ENCODE data around the gene KCNMA1.

Gene KCNMA1

GRCh38 chr10:77284797-77285196, 352.8 kb downstream of the KCNMA1 start:
- Histone ChIP-seq H3K4me3 (ENCODE audit: insufficient read length, low read depth) (no peak overlapping the region), H3K4me1 (ENCODE audit: insufficient read depth, insufficient read length) (peaks cover 4% of the 10 kb centered on the region), H3K36me3 (ENCODE audit: insufficient read depth, insufficient read length, low read length) (no peaks in the 10 kb centered on the region), H3K9me3 (ENCODE audit: insufficient read depth, low read length) (no peaks in the 10 kb centered on the region), H3K9ac (ENCODE audit: insufficient read length, low read depth) (no peak overlapping the region), H3K27me3 (ENCODE audit: insufficient read depth, insufficient read length) (no peaks in the 10 kb centered on the region)
- no peak for DNase-seq (ENCODE audit: low read depth, low spot score)
- TF ChIP-seq YY1 (IDR thresholded peaks at IDR 0.05; ENCODE audit: insufficient read depth, insufficient read length) (no peak), SUZ12 (IDR thresholded peaks at IDR 0.05; ENCODE audit: extremely low read depth, insufficient read depth, insufficient read length) (no peak), ZNF274 (IDR thresholded peaks at IDR 0.05; ENCODE audit: low read depth, low read length) (no peak)

GRCh38 chr10:77283326-77283725, 354.3 kb downstream of the KCNMA1 start:
- H3K36me3 ChIP-seq (ENCODE audit: insufficient read depth, insufficient read length, low read length) = no peaks in the 10 kb centered on the region
- TF ChIP-seq ZNF274 (IDR thresholded peaks at IDR 0.05; ENCODE audit: low read depth, low read length) = no peak
- TF ChIP-seq YY1 (IDR thresholded peaks at IDR 0.05; ENCODE audit: insufficient read depth, insufficient read length) = no peak
- no peak for TF ChIP-seq SUZ12 (IDR thresholded peaks at IDR 0.05; ENCODE audit: extremely low read depth, insufficient read depth, insufficient read length)
- no peak overlapping the region for H3K4me3 ChIP-seq (ENCODE audit: insufficient read length, low read depth)
- H3K4me1 ChIP-seq (ENCODE audit: insufficient read depth, insufficient read length) = peaks cover 4% of the 10 kb centered on the region
- DNase-seq (ENCODE audit: low read depth, low spot score) = no peak
- no peaks in the 10 kb centered on the region for H3K9me3 ChIP-seq (ENCODE audit: insufficient read depth, low read length)
- no peak overlapping the region for H3K9ac ChIP-seq (ENCODE audit: insufficient read length, low read depth)
- no peaks in the 10 kb centered on the region for H3K27me3 ChIP-seq (ENCODE audit: insufficient read depth, insufficient read length)

- no peaks in the 10 kb centered on the region for H3K27me3 ChIP-seq (ENCODE audit: insufficient read depth, insufficient read length)
- no peak overlapping the region for H3K9ac ChIP-seq (ENCODE audit: insufficient read length, low read depth)
- no peaks in the 10 kb centered on the region for H3K36me3 ChIP-seq (ENCODE audit: insufficient read depth, insufficient read length, low read length)
- TF ChIP-seq YY1 (IDR thresholded peaks at IDR 0.05; ENCODE audit: insufficient read depth, insufficient read length) (no peak), SUZ12 (IDR thresholded peaks at IDR 0.05; ENCODE audit: extremely low read depth, insufficient read depth, insufficient read length) (no peak), ZNF274 (IDR thresholded peaks at IDR 0.05; ENCODE audit: low read depth, low read length) (no peak)
- no peaks in the 10 kb centered on the region for H3K9me3 ChIP-seq (ENCODE audit: insufficient read depth, low read length)
- no peak for DNase-seq (ENCODE audit: low read depth, low spot score)
- H3K4me3 ChIP-seq (ENCODE audit: insufficient read length, low read depth) = no peak overlapping the region
- H3K4me1 ChIP-seq (ENCODE audit: insufficient read depth, insufficient read length) = peaks cover 4% of the 10 kb centered on the region
These were observed 355.4 kb downstream of the KCNMA1 start for GRCh38 chr10:77282163-77282562.

DNA sequence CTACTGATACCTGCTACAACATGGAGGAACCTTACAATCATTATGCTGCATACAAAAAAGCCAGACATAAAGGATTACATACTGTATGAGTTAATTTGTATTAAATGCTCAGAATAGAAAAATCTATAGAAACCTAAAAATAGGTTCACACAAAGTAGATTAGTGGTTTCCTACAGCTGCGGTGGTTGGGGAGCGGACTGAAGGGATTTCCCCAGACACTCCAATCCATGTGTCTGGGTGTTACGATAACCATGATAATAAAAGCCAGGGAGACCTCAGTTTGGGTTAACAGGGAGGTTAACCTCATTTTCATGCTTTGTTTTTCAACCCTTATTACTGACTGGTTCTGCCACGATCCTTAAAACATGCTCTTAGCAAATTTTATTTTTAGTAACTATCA, 355.9 kb downstream of the KCNMA1 start:
- Histone ChIP-seq H3K9me3 (ENCODE audit: insufficient read depth, low read length) (no peaks in the 10 kb centered on the region), H3K4me3 (ENCODE audit: insufficient read length, low read depth) (no peak overlapping the region), H3K9ac (ENCODE audit: insufficient read length, low read depth) (no peak overlapping the region), H3K27me3 (ENCODE audit: insufficient read depth, insufficient read length) (no peaks in the 10 kb centered on the region), H3K4me1 (ENCODE audit: insufficient read depth, insufficient read length) (peaks cover under 1% of the 10 kb centered on the region), H3K36me3 (ENCODE audit: insufficient read depth, insufficient read length, low read length) (no peaks in the 10 kb centered on the region)
- TF ChIP-seq ZNF274 (IDR thresholded peaks at IDR 0.05; ENCODE audit: low read depth, low read length) (no peak), SUZ12 (IDR thresholded peaks at IDR 0.05; ENCODE audit: extremely low read depth, insufficient read depth, insufficient read length) (no peak), YY1 (IDR thresholded peaks at IDR 0.05; ENCODE audit: insufficient read depth, insufficient read length) (no peak)
- DNase-seq (ENCODE audit: low read depth, low spot score) = no peak

GRCh38 chr10:77279207-77279606, 358.4 kb downstream of the KCNMA1 start:
- Histone ChIP-seq H3K4me3 (ENCODE audit: insufficient read length, low read depth) (no peak overlapping the region), H3K4me1 (ENCODE audit: insufficient read depth, insufficient read length) (no peaks in the 10 kb centered on the region), H3K36me3 (ENCODE audit: insufficient read depth, insufficient read length, low read length) (no peaks in the 10 kb centered on the region), H3K9ac (ENCODE audit: insufficient read length, low read depth) (no peak overlapping the region), H3K27me3 (ENCODE audit: insufficient read depth, insufficient read length) (no peaks in the 10 kb centered on the region), H3K9me3 (ENCODE audit: insufficient read depth, low read length) (no peaks in the 10 kb centered on the region)
- TF ChIP-seq SUZ12 (IDR thresholded peaks at IDR 0.05; ENCODE audit: extremely low read depth, insufficient read depth, insufficient read length) = no peak
- TF ChIP-seq ZNF274 (IDR thresholded peaks at IDR 0.05; ENCODE audit: low read depth, low read length) = no peak
- no peak for TF ChIP-seq YY1 (IDR thresholded peaks at IDR 0.05; ENCODE audit: insufficient read depth, insufficient read length)
- no peak for DNase-seq (ENCODE audit: low read depth, low spot score)

- H3K9me3 ChIP-seq (ENCODE audit: insufficient read depth, low read length) = no peaks in the 10 kb centered on the region
- H3K36me3 ChIP-seq (ENCODE audit: insufficient read depth, insufficient read length, low read length) = no peaks in the 10 kb centered on the region
- H3K4me1 ChIP-seq (ENCODE audit: insufficient read depth, insufficient read length) = no peaks in the 10 kb centered on the region
- H3K4me3 ChIP-seq (ENCODE audit: insufficient read length, low read depth) = no peak overlapping the region
- no peak overlapping the region for H3K9ac ChIP-seq (ENCODE audit: insufficient read length, low read depth)
- no peak for DNase-seq (ENCODE audit: low read depth, low spot score)
- no peak for TF ChIP-seq YY1 (IDR thresholded peaks at IDR 0.05; ENCODE audit: insufficient read depth, insufficient read length)
- no peak for TF ChIP-seq SUZ12 (IDR thresholded peaks at IDR 0.05; ENCODE audit: extremely low read depth, insufficient read depth, insufficient read length)
- no peak for TF ChIP-seq ZNF274 (IDR thresholded peaks at IDR 0.05; ENCODE audit: low read depth, low read length)
- no peaks in the 10 kb centered on the region for H3K27me3 ChIP-seq (ENCODE audit: insufficient read depth, insufficient read length)
These were observed 363.4 kb downstream of the KCNMA1 start for GRCh38 chr10:77274046-77274795.

DNA sequence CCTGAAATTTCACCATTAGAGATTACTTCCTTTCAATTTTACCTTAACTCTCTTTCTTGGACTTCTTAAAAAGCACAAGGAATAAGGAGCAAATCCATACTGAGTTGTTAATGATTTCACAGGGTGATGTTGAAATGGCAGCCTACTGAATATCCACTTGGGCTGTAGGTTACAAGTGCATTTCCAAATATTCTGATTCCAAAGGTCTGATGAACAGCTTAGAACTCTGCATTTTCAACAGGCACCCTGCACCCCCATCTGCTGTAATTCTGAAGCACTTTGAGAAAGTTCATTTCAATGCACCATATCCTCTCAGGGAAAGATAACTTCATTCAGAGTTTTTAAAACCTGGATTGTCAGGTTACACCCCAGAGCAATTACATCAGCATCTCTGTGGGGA, 368.4 kb downstream of the KCNMA1 start:
- H3K4me1 ChIP-seq (ENCODE audit: insufficient read depth, insufficient read length) = no peaks in the 10 kb centered on the region
- TF ChIP-seq ZNF274 (IDR thresholded peaks at IDR 0.05; ENCODE audit: low read depth, low read length) = no peak
- TF ChIP-seq YY1 (IDR thresholded peaks at IDR 0.05; ENCODE audit: insufficient read depth, insufficient read length) = no peak
- no peak for TF ChIP-seq SUZ12 (IDR thresholded peaks at IDR 0.05; ENCODE audit: extremely low read depth, insufficient read depth, insufficient read length)

More for the DNA sequence above, 368.4 kb downstream of the KCNMA1 start:
- Histone ChIP-seq H3K4me3 (ENCODE audit: insufficient read length, low read depth) (no peak overlapping the region), H3K36me3 (ENCODE audit: insufficient read depth, insufficient read length, low read length) (no peaks in the 10 kb centered on the region), H3K27me3 (ENCODE audit: insufficient read depth, insufficient read length) (no peaks in the 10 kb centered on the region), H3K9me3 (ENCODE audit: insufficient read depth, low read length) (no peaks in the 10 kb centered on the region), H3K9ac (ENCODE audit: insufficient read length, low read depth) (no peak overlapping the region)
- no peak for DNase-seq (ENCODE audit: low read depth, low spot score)

Measured in NT2/D1 (cell line).